Rectal smooth muscle tissue (tissue), 1 donor: ENCODE measurements around the gene NFIA.
"Not testable (repeated sequence)": the region's sequence is repeated elsewhere in the genome, so short reads cannot be mapped to it uniquely, and the experiment has no call there.

ENCODE experiments used
- H3K27ac ChIP-seq: one replicate; pipeline ENCODE4 v1.7.0; 2013; ENCODE audit warnings: low read depth, low read length, inconsistent platforms
- H3K27me3 ChIP-seq: one replicate; pipeline ENCODE4 v1.7.0; 2013; ENCODE audit warnings: low read length; ENCODE audit not compliant: control insufficient read depth, insufficient read depth
- H3K36me3 ChIP-seq: one replicate; pipeline ENCODE4 v1.7.0; 2013; ENCODE audit warnings: low read length; ENCODE audit not compliant: control insufficient read depth, insufficient read depth
- H3K4me1 ChIP-seq: one replicate; pipeline ENCODE4 v1.7.0; 2013; ENCODE audit warnings: low read length; ENCODE audit not compliant: control insufficient read depth, insufficient read depth
- H3K4me3 ChIP-seq: one replicate; pipeline ENCODE4 v1.7.0; 2013; ENCODE audit warnings: low read length
- H3K9ac ChIP-seq: one replicate; pipeline ENCODE4 v1.7.0; 2013; ENCODE audit warnings: low read length

The NFIA gene

DNA sequence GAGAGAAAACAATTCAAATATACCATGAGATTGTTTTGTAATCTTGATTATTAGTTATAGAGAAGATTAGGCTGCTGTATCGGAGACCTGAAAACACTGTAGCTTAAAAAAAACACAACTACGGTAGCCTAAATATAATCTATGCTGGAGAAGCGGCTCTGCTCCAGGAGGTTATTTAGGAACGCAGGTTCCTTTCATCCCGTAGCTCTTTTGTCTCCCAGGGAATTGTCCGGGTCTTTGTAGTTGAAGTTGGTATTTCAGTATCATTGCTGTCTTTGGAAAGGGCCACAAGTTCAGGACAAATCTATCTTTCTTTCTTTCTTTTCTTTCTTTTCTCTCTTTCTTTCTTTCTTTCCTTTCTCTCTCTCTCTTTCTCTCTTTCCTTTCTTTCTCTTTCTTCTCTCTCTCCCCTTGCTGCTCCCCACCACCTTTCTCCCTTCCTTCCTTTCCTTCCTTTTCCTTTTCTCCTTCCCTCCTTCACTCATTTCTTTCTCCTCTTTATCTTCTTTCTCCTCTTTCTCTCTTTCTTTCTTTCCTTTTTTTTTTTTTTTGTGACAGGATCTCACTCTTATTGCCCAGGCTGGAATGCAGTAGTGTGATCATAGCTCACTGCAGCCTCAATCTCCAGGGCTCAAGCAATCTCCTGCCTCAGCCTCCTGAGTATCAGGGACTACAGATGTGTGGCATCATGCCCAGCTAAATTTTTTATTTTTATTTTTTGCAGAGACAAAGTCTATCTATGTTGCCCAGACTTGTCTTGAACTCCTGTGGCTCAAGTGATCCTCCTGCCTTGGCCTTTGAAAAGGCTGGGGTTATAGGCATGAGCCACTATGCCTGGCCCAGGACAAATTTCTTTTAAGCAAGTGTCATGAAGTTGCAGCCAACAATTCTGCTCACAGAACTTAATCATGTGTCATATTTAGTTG, 10.9 kb upstream of the NFIA start:
- Histone ChIP-seq H3K4me1 (no peaks in the 10 kb centered on the region), H3K27ac (no peak overlapping the region), H3K27me3 (no peaks in the 10 kb centered on the region), H3K36me3 (no peaks in the 10 kb centered on the region), H3K4me3 (no peak overlapping the region), H3K9ac (no peak overlapping the region)

DNA sequence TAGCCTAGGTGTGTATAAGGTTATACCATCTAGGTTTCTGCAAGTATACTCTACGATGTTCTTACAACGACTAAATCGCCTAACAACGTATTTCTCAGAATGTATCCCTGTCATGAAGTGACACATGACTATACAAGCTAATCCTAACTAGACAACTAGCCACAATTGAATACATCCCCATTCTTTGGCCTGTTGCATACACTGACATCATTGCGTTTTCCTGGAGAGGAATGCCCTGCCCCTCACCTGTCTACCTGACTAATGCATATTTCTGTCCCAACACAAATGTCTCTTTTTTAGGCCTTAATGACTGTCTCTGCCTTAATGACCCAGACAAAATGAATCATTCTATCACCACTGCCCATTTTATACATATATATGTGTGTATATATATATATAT, 8.5 kb upstream of the NFIA start:
- Histone ChIP-seq H3K4me3 (no peak overlapping the region), H3K4me1 (peaks cover 10% of the 10 kb centered on the region)

DNA sequence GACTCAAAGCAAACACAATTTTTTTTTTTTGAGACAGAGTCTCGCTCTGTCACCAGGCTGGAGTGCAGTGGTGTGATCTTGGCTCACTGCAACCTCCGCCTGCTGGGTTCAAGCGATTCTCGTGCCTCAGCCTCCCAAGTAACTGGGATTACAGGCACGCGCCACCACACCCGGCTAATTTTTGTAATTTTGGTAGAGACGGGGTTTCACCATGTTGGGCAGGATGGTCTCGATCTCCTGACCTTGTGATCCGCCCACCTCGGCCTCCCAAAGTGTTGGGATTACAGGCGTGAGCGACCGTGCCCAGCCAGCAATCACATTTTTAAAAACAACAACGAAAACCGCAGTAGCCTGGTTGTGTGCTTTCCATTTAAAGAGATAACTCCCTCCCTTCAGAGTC, 6.5 kb upstream of the NFIA start:
- not testable (repeated sequence) for H3K27ac ChIP-seq, H3K9ac ChIP-seq, H3K27me3 ChIP-seq, H3K4me3 ChIP-seq, H3K36me3 ChIP-seq
- peaks cover 23% of the 10 kb centered on the region for H3K4me1 ChIP-seq

More for the DNA sequence above, 8.5 kb upstream of the NFIA start:
- Histone ChIP-seq H3K27ac (no peak overlapping the region), H3K9ac (no peak overlapping the region), H3K36me3 (no peaks in the 10 kb centered on the region), H3K27me3 (no peaks in the 10 kb centered on the region)

DNA sequence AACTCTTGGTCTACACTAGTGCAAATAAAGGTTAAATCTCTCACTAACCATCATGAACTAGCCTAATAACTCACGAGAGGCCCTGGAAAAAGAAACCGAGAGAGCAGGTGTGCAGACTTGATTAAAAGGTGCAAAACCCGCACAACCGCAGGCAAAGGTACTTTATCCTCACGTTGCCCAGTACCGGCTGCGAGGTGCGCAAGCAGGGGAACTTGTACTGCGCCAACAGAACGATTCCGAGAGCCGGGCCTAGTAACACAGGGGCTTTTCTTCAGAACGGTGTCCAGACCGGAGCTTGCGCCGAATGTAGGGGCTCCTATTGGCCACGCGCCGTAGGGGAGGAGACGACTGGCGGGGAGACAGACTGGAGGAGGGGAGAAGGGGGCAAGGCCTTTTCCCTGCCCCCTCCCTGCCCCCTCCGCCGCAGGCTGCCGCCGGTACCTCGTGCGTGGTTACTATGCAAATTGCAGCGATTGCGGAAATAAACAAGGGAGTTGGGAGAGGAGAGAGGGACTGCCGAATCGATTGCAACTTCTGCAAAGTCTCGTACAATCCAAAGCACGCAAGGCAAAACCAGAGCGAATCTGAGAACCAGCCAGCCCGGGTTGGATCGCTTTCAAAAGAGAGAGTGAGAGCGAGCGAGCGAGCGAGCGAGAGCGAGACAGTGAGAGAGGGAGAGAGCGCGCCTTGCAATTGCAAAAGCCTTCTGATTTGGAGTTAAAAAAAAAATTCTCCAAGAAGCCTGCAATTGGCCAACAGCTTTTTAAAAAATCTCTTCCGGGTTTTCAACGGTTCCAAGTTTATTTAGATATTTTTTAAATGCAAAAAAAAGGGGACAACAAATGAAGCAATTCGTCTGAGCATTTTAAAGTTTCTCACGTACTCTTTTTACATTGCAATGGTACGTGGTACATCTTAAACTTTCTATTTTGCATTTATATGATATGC, 5.4 kb upstream of the NFIA start:
- H3K27me3 ChIP-seq: no peaks in the 10 kb centered on the region
- H3K36me3 ChIP-seq: no peaks in the 10 kb centered on the region
- peak overlapping the region; percentile 72 for H3K4me3 ChIP-seq
- peak overlapping the region; percentile 29 for H3K9ac ChIP-seq
- peak overlapping the region; percentile 83 for H3K27ac ChIP-seq
- H3K4me1 ChIP-seq: peaks cover 25% of the 10 kb centered on the region

DNA sequence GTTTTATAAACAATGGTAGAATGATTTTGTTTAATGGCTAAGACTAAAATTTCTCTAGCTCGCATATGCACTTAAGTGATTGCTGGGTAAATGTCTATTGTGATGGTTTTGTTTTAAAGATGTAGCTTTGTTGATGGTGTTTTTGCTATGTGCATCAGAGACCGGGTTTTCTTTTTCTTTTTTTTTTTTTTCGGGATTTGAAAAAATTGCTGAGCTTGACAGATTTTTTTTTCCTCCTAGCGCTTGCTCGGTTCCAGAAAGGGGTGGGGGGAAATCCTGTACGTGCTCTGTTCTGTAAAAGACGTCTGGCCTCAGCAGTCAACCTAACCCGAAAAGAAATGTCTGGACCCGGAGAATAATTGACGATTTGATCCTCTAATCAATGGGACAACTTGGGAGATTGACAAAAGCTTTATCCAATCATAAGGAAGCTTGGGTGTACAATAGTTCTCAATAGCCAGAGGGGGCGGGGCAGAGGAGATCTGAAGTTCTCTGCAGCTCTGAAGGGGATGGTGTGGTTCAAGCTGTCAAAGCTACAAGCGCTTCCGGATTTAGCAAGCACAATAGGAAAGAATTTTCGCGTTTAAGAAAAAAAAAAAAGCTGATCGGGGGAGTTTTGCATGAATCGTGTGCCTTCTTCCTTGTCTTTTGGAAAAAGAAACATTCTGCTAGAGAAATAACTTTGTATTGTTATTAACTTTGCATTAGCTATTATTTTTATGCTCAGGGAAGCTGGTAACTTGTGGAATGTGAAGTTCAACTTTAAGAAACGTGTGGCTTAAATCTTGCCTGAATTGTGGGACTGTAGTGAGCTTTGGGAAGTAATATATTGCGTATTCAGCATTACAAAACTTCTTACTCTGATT, 4.5 kb upstream of the NFIA start:
- Histone ChIP-seq H3K9ac (no peak overlapping the region), H3K4me3 (peak overlapping the region; percentile 72), H3K27me3 (no peaks in the 10 kb centered on the region), H3K4me1 (peaks cover 25% of the 10 kb centered on the region), H3K27ac (peak overlapping the region; percentile 82), H3K36me3 (no peaks in the 10 kb centered on the region)

DNA sequence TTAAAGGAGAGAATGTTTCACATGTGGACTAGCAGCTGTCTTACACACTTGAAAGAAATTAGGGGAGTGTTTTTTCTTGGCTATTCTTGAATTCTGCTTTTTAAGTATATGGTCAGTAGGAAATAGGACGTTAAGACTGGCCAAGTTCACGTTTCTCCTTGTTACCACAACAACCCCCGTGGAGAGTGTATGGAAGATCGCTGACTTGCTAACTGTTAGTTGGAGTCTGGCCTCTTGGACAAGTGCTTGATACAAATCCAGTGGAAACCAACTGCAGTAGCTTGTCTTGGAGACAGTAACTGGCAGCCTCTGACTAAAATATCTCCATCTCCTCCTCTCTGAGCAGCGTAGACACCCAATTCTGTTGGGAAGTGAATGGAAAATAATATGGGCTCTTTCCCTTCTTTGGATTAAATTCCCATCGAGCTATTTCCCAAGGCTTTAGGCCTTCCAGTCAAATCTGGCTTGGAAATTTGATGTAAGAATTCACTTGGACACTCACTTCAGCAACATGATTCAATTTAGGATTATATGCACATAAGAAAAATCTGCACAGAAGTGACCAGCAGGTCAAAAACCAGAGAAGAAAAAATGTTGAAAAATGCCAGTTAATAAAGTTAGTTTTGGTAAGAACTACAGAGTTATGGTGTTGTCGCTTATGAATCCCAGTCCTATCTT, 3.6 kb upstream of the NFIA start:
- Histone ChIP-seq H3K9ac (no peak overlapping the region), H3K27me3 (no peaks in the 10 kb centered on the region), H3K4me3 (peak overlapping the region; percentile 41), H3K36me3 (no peaks in the 10 kb centered on the region), H3K4me1 (peaks cover 25% of the 10 kb centered on the region), H3K27ac (peak overlapping the region; percentile 82)

DNA sequence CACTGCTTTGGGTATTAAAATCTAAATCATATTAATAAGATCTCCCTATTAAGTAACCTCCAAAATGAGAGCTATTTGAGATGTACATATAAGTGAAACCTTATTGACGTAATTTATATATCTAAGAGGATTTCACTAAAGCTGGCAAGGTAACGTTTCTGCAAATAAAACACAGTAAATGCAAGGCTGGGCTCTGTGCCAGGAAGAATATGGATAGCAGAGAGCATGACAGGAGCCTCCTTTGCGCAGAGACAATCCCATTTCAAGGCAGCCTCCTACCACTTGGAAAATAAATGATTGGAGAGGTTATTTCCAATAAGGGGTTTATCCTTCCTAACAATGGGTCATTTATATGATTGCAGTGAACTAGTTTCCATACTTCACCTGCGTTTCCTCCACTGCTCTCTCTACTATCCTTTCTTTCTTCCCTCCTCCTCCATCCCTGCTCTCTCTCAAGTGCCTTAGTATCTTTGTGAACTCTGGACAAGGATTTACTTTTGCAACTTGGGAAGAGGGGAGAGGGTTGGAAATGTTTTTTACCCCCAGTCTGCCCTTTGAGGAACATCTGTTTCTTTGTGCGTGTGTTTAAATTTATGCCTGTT, 3.0 kb upstream of the NFIA start:
- H3K9ac ChIP-seq: no peak overlapping the region
- H3K4me1 ChIP-seq: peaks cover 26% of the 10 kb centered on the region
- H3K4me3 ChIP-seq: peak overlapping the region; percentile 43
- no peaks in the 10 kb centered on the region for H3K27me3 ChIP-seq
- H3K36me3 ChIP-seq: no peaks in the 10 kb centered on the region
- H3K27ac ChIP-seq: peak overlapping the region; percentile 82

DNA sequence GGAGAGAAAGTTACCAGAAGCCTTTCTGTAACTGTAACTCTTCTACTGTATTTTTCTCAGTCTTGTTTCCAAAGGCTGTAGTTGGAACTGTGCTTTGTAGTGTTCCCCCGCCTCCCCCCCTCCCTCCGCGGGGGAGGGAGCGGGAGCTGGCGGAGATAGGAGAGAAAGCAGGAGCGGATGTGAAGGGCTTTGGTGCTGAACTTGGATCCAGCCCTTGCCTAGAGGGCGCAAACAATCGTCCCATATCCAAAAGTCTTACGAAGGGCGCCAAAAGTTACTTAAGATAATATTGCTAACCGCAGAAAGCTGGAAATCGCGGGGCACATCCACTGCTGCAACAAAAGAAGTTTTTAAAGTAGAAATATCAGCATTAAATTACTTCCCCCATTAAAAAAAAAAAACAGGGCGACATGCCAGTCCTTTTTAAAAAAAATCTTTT, 2.4 kb upstream of the NFIA start:
- no peak overlapping the region for H3K9ac ChIP-seq
- peak overlapping the region; percentile 96 for H3K4me3 ChIP-seq
- H3K36me3 ChIP-seq: no peaks in the 10 kb centered on the region
- H3K4me1 ChIP-seq: peaks cover 31% of the 10 kb centered on the region
- H3K27ac ChIP-seq: peak overlapping the region; percentile 69
- H3K27me3 ChIP-seq: no peaks in the 10 kb centered on the region

DNA sequence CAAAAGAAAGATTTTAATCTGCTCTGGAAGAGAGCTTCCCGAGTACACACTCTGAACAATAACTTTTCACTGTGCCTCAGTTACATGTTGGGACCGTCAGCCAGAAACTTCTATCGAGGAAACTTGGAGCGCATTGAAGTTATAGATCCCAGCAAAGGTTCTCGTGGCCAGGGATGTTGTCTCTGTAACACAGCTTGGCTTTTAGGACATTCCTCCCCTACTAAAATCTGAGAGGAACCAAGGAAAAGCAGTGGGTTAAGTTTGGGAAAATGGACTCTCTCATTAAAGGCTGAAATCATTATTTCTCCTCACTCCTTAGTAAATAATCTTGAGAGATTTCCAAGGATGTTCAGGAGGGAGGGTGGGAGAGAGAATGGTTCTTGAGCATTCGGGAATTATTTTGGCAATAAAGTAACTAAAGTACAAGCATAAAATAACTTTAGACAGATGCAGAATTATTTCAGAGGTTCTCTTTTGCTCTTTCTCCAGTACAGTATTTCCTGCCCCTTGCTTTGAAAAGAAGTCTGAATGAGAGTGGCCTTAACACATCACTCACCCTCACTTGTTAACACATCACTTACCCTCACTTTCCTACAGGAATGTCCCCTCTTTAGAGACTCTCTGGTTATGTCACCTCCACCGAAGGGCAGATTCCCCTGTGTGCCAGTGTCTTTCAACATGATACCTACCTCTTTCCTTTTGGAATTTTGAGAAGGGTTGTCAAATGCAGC, 1.8 kb upstream of the NFIA start:
- Histone ChIP-seq H3K27me3 (no peaks in the 10 kb centered on the region), H3K27ac (peak overlapping the region; percentile 69), H3K4me1 (peaks cover 32% of the 10 kb centered on the region), H3K36me3 (no peaks in the 10 kb centered on the region), H3K4me3 (peak overlapping the region; percentile 96), H3K9ac (peak overlapping the region; percentile 32)

DNA sequence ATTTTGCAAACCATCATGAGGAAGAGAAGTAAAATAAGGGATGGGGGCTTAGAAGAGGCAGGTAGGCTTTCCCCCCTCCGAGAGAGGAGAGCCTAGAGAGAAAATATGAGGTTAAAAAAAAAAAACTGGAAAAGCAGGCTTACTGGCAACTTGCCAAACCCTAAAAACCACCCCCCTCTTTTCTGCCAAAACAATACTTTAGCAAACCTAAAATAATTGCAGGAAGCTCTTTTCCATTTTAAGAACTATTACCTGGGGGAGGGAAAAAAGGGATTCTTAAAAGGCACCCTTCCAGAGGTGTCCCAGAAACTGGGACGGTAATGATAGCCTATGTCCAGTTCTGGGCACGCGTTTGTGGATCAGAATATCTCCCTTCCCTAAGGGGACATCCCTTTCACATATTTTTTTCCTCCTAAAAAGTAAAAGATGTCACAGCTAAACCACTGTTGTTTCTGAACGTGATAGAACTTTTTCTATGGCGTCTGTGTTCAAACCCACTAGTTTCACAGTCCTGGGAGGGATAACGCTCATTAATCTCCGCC, 1.1 kb upstream of the NFIA start:
- peaks cover 32% of the 10 kb centered on the region for H3K4me1 ChIP-seq
- H3K4me3 ChIP-seq: peak overlapping the region; percentile 96
- H3K36me3 ChIP-seq: no peaks in the 10 kb centered on the region
- H3K27me3 ChIP-seq: no peaks in the 10 kb centered on the region
- H3K9ac ChIP-seq: no peak overlapping the region
- peak overlapping the region; percentile 69 for H3K27ac ChIP-seq
